GDM1 (cell line): ENCODE data around the gene ITGA3.

Experiments
- DNase-seq: peaks from one replicate; lab custom pipeline; 2025; lab: John Stamatoyannopoulos, UW

The ITGA3 gene

GRCh38 chr17:50129728-50130558, 74.0 kb downstream of the ITGA3 start, which contains the start of gene SAMD14:
SAMD14 (minus strand) TSS chr17:50130160; CDS start chr17:50124959, 5,201 bp downstream.
- peak; percentile 28 for DNase-seq

DNA sequence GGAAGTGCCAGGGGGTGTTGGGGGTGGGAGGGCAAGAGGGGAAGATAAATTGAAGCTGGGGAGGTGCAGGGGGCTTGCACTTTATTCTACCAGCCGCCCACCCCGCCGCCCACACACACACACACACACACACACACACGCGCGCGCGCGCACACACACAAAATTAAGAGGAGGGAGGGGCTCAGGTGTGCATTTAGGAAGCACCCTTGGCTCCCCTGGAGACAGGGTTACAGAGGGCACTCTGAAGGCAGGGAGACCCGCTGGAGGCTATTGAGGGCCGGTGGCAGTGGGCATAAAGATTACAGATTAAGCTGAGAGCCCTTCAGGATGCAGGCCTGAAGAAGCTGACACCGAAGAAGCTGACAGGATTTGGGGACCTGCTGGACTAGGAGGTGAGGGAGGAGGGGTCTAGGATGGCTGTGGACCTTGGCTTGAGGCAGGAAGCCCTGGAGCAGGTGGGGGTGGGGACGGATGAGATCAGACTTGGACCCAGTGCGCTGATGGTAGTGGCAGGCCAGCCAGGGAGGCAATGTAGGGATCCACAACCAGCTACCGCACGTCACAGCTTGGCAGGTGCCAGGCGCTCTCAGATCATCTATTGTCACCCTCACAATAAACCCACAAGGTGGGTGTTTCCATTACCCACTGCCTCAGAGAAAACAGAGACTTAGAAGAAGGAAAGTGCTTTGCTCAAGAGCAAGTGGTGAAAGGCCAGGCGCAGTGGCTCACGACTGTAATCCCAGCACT, 74.8 kb downstream of the ITGA3 start:
- no peak for DNase-seq

DNA sequence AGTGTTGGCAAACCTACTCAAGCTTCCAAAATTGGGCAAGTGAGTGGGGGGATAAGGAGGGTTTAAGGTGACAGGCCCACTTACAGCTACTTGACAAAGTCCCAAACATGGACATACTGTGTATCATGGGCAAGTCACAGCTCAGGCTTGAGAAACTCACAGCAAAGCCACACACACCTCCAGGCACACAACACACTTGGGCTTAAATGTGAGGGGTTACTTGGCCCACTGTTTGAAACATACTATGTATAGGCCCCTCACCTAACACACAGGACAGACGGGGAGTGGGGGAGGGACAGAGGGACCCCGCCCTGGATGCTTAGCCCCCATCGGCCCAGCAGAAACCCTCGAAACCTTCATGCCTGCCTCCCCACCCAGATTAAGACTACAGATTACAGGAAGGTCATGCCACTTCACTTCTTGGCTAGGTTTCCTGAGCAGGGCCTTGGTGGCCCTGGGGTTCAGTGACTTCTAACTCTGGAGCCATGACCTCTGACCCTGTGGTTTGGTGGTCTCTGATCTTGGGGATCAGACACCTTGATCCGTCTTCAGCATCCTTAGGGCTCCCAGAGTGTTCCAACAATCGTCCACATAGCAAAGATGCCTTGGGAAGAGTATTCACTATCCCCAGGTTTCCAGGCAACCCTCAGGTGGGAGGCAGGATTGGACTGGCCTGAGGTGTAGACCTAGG, 76.3 kb downstream of the ITGA3 start:
- no peak for DNase-seq

GRCh38 chr17:50133028-50133768, 77.3 kb downstream of the ITGA3 start:
- DNase-seq, result no peak

DNA sequence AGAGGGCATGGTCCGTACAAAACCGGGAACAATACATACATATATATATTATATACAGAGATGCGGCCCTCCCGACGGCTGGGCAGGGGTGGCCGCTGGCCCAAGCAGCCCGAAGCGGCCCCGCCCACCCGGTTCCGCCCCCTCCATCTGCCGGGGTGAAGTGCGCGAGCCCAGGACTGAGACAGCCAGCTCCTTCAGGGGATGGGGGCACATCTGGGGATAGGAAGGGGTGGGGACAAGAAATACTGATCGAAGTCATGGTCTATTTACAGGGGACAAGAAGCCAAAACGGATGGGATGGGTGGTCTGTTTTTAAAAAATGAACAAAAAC, 77.8 kb downstream of the ITGA3 start:
- DNase-seq, result no peak

GRCh38 chr17:50134206-50135110, 78.5 kb downstream of the ITGA3 start:
- no peak for DNase-seq

GRCh38 chr17:50135316-50136095, 79.6 kb downstream of the ITGA3 start:
- DNase-seq, result no peak

DNA sequence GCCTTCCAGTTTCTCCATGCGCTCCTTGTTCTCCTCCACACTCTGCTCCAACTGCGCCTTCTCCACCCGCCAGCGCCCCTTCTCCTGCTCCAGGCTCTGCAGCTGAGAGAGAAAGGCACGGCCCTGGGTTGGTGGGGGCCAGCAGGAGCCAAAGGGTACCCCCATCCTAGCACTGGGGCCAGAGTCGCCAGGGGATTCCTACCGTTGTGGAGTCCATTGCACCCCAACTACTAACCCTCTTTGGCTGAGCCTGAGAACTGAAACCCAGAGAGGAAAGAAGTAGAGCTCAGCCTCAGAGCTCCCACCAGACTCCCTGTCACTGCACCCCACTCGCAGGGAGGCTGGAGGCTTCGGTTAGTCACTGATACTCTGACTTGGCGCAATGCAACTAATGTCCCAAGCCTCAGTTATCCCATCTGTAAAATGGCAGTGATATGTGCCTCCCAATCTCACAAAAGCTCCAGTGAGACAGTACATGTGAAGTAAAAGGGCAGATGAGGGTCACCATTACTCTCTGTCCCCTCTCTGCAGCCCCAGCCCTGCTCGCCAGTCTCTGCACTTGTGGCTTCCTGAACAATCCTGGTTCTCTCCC, 80.3 kb downstream of the ITGA3 start:
- no peak for DNase-seq

DNA sequence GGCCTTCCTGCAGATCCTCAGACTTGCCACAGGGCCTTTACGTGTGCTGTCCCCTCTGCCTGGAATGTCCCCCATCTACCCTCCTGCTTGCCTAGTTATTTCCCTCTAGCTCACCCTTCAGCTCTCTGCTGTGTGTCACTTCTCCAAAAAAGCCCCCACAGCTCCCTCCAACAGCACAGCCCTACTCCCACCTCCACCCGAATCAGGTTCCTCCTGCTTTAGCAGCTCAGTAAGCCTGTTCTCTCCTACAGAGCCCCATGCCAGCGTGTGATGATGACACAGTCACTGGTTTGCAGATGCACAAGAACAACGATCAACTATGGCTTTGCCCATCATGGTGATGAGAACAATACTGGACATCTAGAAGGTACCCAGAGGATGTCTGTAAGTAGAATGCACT, 81.1 kb downstream of the ITGA3 start:
- no peak for DNase-seq

GRCh38 chr17:50139185-50139783, 83.4 kb downstream of the ITGA3 start:
- DNase-seq, result no peak
